Measurements from ENCODE around the gene CCDC93.

- TF ChIP-seq CTCF (IDR thresholded peaks at IDR 0.05) (no peak), POLR2AphosphoS5 (IDR thresholded peaks at IDR 0.05) (no peak), POLR2A (IDR thresholded peaks at IDR 0.05) (no peak)
These were observed 40.5 kb upstream of the CCDC93 start for GRCh38 chr2:118054213-118055008.

All from breast epithelium (tissue), 3 donors.